NCI-H2107 (cell line): ENCODE data around the gene SYNGR3.

Experiments used
- DNase-seq: peaks from one replicate; lab custom pipeline; 2025; lab: John Stamatoyannopoulos, UW

SYNGR3 gene

GRCh38 chr16:2042171-2042985 lies 52.6 kb downstream of the SYNGR3 start:
- peak; percentile 94 for DNase-seq

GRCh38 chr16:2042986-2043666 lies 53.4 kb downstream of the SYNGR3 start:
- DNase-seq, result no peak
